SK-N-SH (cell line): ENCODE data around the gene CABP1. TPM values are rescaled to one million over a fixed set of nuclear protein-coding genes. Genes with fewer than 3 reads are reported as not detected.

Experiments
- CTCF ChIA-PET: fragments of 300-600, 350-600 bp; formaldehyde crosslinking; extraction: SDS; loops from one replicate; lab custom pipeline; 2021; lab: Yijun Ruan, JAX
- POLR2A ChIA-PET: fragments of 350-600 bp; sonication (Branson Sonifier 250); formaldehyde crosslinking; extraction: SDS; loops from one replicate; lab custom pipeline; 2020; ENCODE audit warnings: antibody characterized with exemption, inconsistent platforms; lab: Yijun Ruan, JAX
- DNase-seq: peaks from one replicate; pipeline ENCODE4 v3.0.0; 2012
- H2AFZ ChIP-seq: fragments of 200-600 bp; sonication (generic); 2 replicates; pipeline ENCODE4 v1.8.1; 2016; ENCODE audit warnings: antibody characterized with exemption, mild to moderate bottlenecking, low read depth
- H3F3A ChIP-seq: fragments of 200-600 bp; sonication (generic); replicated peaks from 2 replicates; pipeline ENCODE3; 2016; ENCODE audit warnings: antibody characterized with exemption, mild to moderate bottlenecking; ENCODE audit not compliant: insufficient read depth
- H3K27ac ChIP-seq, 2 experiments: fragments of 200-500 bp in 1 of 2; fragments of 200-600 bp in 1 of 2; sonication (Bioruptor generic) in 1 of 2; sonication (generic), shearing (Covaris generic) in 1 of 2; 2 replicates each; pipeline versions ENCODE4 v1.5.1 to v1.6.1; 2014 to 2016; ENCODE audit warnings: low read depth in 2 of 2, inconsistent platforms in 1 of 2, low read length in 1 of 2, mild to moderate bottlenecking in 1 of 2, mixed read lengths in 1 of 2
- H3K27me3 ChIP-seq: fragments of 200-600 bp; sonication (generic), shearing (Covaris generic); 2 replicates; pipeline ENCODE4 v1.6.1; 2016; ENCODE audit warnings: mixed run types; ENCODE audit not compliant: insufficient read depth
- H3K36me3 ChIP-seq, 2 experiments: fragments of 200-500 bp in 1 of 2; fragments of 200-600 bp in 1 of 2; sonication (Bioruptor generic) in 1 of 2; sonication (generic) in 1 of 2; replicated peaks in 1 of 2; 2 replicates each; pipeline versions ENCODE3 to v1.5.1; 2014 to 2016; ENCODE audit warnings: low read length in 1 of 2, mild to moderate bottlenecking in 1 of 2; ENCODE audit not compliant: insufficient read depth in 2 of 2, control insufficient read depth in 1 of 2
- H3K4me1 ChIP-seq, 2 experiments: fragments of 200-500 bp in 1 of 2; fragments of 200-600 bp in 1 of 2; sonication (Bioruptor generic) in 1 of 2; sonication (generic), shearing (Covaris generic) in 1 of 2; 2 replicates each; pipeline versions ENCODE4 v1.5.1 to v1.6.1; 2014 to 2016; ENCODE audit warnings: low read depth in 1 of 2, low read length in 1 of 2, mixed run types in 1 of 2; ENCODE audit not compliant: insufficient read depth in 2 of 2, control insufficient read depth in 1 of 2
- H3K4me2 ChIP-seq: fragments of 200-600 bp; sonication (generic), shearing (Covaris generic); 2 replicates; pipeline ENCODE4 v1.6.1; 2017; ENCODE audit warnings: mixed run types
- H3K4me3 ChIP-seq, 2 experiments: fragments of 200-500 bp in 1 of 2; fragments of 200-600 bp in 1 of 2; sonication (Bioruptor generic) in 1 of 2; sonication (generic), shearing (Covaris generic) in 1 of 2; 2 replicates each; pipeline versions ENCODE4 v1.5.1 to v1.8.1; 2014 to 2016; ENCODE audit warnings: low read depth in 2 of 2, inconsistent platforms in 1 of 2, low read length in 1 of 2, mild to moderate bottlenecking in 1 of 2, mixed read lengths in 1 of 2, moderate library complexity in 1 of 2
- H3K79me2 ChIP-seq: fragments of 200-600 bp; sonication (generic); 2 replicates; pipeline ENCODE4 v1.8.1; 2017; ENCODE audit warnings: mild to moderate bottlenecking; ENCODE audit not compliant: insufficient read depth
- H3K9ac ChIP-seq: fragments of 200-600 bp; sonication (generic); 2 replicates; pipeline ENCODE4 v1.6.1; 2017; ENCODE audit warnings: mixed run types
- H3K9me2 ChIP-seq: fragments of 200-600 bp; sonication (generic); 2 replicates; pipeline ENCODE4 v1.6.1; 2017; ENCODE audit warnings: mixed run types
- H3K9me3 ChIP-seq: fragments of 200-600 bp; sonication (generic); 2 replicates; pipeline ENCODE4 v1.6.1; 2017; ENCODE audit warnings: mixed run types, mild to moderate bottlenecking, moderate library complexity
- H4K20me1 ChIP-seq: fragments of 200-600 bp; sonication (generic); 2 replicates; pipeline ENCODE4 v1.6.1; 2017; ENCODE audit warnings: mild to moderate bottlenecking, mixed run types; ENCODE audit not compliant: insufficient read depth
- CTCF ChIP-seq: fragments of 200-600 bp; sonication (generic); IDR thresholded peaks from 2 replicates; pipeline ENCODE4 v1.6.1; 2017; ENCODE audit warnings: antibody characterized with exemption, mild to moderate bottlenecking, moderate library complexity
- EP300 ChIP-seq, 2 experiments: IDR thresholded peaks; 2 replicates each; pipeline versions ENCODE4 v1.4.0 to v1.6.1; 2012; ENCODE audit warnings: borderline replicate concordance in 1 of 2, low read depth in 1 of 2, low read length in 1 of 2
- FOXM1 ChIP-seq: IDR thresholded peaks from 2 replicates; pipeline ENCODE4 v1.4.0; 2012; ENCODE audit warnings: low read depth, mild to moderate bottlenecking
- GABPA ChIP-seq: IDR thresholded peaks from 2 replicates; pipeline ENCODE4 v1.4.0; 2012; ENCODE audit warnings: low read depth, mild to moderate bottlenecking
- SMC3 ChIP-seq: IDR thresholded peaks from 2 replicates; pipeline ENCODE4 v1.6.1; 2012; ENCODE audit warnings: low read depth, low read length, improper control_type of control experiment
- USF2 ChIP-seq: fragments of 150-350 bp; IDR thresholded peaks from 2 replicates; pipeline ENCODE4 v1.6.1; 2017; ENCODE audit warnings: antibody characterized with exemption, low read length, low read depth, borderline replicate concordance
- WGBS: methylation state at CpG from one replicate; pipeline ENCODE4 v1.1.6; 2017; ENCODE audit warnings: low lambda C conversion rate; 5-methylcytosine and 5-hydroxymethylcytosine counted together
- polyA plus RNA-seq, 3 experiments: library from polyadenylated mRNA; depleted of rRNA; stranded (reverse); fragments of >200 nt; gene quantifications; 2 replicates each; pipeline ENCODE4 v1.2.3, GENCODE V29; 2012

CABP1 gene
- polyA plus RNA-seq, 1 of the 3 experiments (the other 2 are of a cell fraction), result 0.08 TPM

DNA sequence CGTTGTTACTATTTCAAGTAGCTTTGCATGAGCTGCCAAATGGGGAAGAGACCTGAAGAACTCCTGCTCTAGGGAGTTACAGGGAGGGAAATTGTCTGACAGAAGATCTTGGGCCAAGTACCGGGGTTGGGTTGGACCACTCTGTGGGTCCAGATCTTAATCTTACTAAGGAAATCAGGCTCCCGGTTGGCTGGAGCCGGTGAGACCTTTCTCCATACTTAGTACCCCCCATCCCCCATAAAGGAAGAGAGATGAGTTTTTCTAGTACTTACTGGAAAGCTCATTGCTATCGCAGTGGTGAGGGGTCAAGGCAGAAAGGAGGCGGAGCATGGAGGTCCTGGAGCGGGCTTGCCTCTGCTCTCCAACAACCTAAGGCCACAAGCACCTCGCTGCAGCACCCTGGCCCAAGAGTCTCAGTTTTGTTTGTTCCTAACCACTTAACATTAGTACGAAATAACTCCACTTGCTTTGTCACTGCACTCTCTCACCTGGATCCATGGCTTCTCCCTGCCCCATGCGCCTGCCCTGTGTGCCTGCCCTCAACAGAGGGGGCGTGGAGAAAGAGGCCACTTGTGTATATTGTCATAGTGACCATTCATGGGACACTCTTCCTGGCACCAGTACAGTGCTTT, 63.0 kb downstream of the CABP1 start:
- no peaks in the 10 kb centered on the region for H3K79me2 ChIP-seq
- no peaks in the 10 kb centered on the region for H3F3A ChIP-seq
- TF ChIP-seq SMC3 (no peak), USF2 (no peak)
- H3K27ac ChIP-seq, result no peak overlapping the region; a peak in 1 of 4 replicates
- H3K4me1 ChIP-seq, result peaks cover 0 to under 1% of the 10 kb centered on the region in 2 experiments; a peak in 1 of 4 replicates
- H3K4me2 ChIP-seq, result no peak overlapping the region
- H4K20me1 ChIP-seq, result no peaks in the 10 kb centered on the region
- no peak for DNase-seq
- ChIA-PET POLR2A (interaction anchor here (1.2 kb wide), 1 partner anchor 17 kb away, joined by 3 read pairs; the partner anchor contains the start of gene MLEC), CTCF (interaction anchor here (1.0 kb wide), 1 partner anchor 10 kb away, joined by 3 read pairs; no protein-coding TSS in a partner anchor)
- H3K27me3 ChIP-seq, result no peaks in the 10 kb centered on the region
- H2AFZ ChIP-seq, result no peak overlapping the region
- H3K9me2 ChIP-seq, result no peaks in the 10 kb centered on the region
- WGBS, result 95% methylated on average over 11 of the region's 11 CpGs
- H3K4me3 ChIP-seq, result no peak overlapping the region
- peaks cover 11 to 32% of the 10 kb centered on the region in 2 experiments for H3K36me3 ChIP-seq
- H3K9ac ChIP-seq, result no peak overlapping the region
- H3K9me3 ChIP-seq, result no peaks in the 10 kb centered on the region

- H3K9me2 ChIP-seq, result no peaks in the 10 kb centered on the region
- H3K79me2 ChIP-seq, result peaks cover 2% of the 10 kb centered on the region; the same call in 1 of the 2 replicates
- H3K9me3 ChIP-seq, result no peaks in the 10 kb centered on the region
- CTCF ChIA-PET, result interaction anchor here (1.1 kb wide), 1 partner anchor 266 kb away, joined by 3 read pairs; no protein-coding TSS in a partner anchor
- H3K4me2 ChIP-seq, result no peak overlapping the region
- no peak overlapping the region for H3K27ac ChIP-seq
- peaks cover 0 to 15% of the 10 kb centered on the region in 2 experiments; a peak in 1 of 4 replicates for H3K4me1 ChIP-seq
- H3K9ac ChIP-seq, result no peak overlapping the region
- H3K36me3 ChIP-seq, result peaks cover 9 to 10% of the 10 kb centered on the region in 2 experiments
- H4K20me1 ChIP-seq, result no peaks in the 10 kb centered on the region
- WGBS, result 100% methylated on average over 1 of the region's 1 CpG
- H3F3A ChIP-seq, result no peaks in the 10 kb centered on the region
- H3K4me3 ChIP-seq, result no peak overlapping the region
- no peak for TF ChIP-seq GABPA
- no peak for TF ChIP-seq FOXM1
- TF ChIP-seq CTCF, result no peak
- TF ChIP-seq EP300 (IDR thresholded peaks at IDR 0.05; ENCODE audit: borderline replicate concordance in 1 of 2, low read depth in 1 of 2, low read length in 1 of 2), result no peak
- no peaks in the 10 kb centered on the region for H3K27me3 ChIP-seq
- no peak overlapping the region for H2AFZ ChIP-seq
- POLR2A ChIA-PET, result interaction anchor here (0.6 kb wide), 1 partner anchor 20 kb away, joined by 3 read pairs; no protein-coding TSS in a partner anchor
- no peak for DNase-seq
Observed at GRCh38 chr12:120705618-120706017, 65.2 kb downstream of the CABP1 start.
